Caki2 (cell line): Measurements from ENCODE around the gene CDC42EP3. TPM values are rescaled to one million over a fixed set of nuclear protein-coding genes. Genes with fewer than 3 reads are reported as not detected.

ENCODE experiments used
- DNase-seq: peaks from one replicate; pipeline ENCODE4 v3.0.0-alpha.2; 2015; ENCODE audit warnings: low read depth
- in situ Hi-C: cut with HindIII; loops from 2 replicates; pipeline ENCODE4 v1.10.0; 2016; ENCODE audit warnings: low sequenced_read_pairs, low pct_unique_long_range_greater_than_20kb, mixed read lengths
- total RNA-seq: library from RNA; depleted of rRNA; stranded (reverse); fragments of >200 nt; shearing (Covaris generic); gene quantifications from 2 replicates; pipeline ENCODE4 v1.2.3, GENCODE V29; 2014; ENCODE audit warnings: low replicate concordance

CDC42EP3 gene
- total RNA-seq, 1 experiment from 2014 or later, result 41.0 TPM

GRCh38 chr2:37686792-37687526, 15.5 kb upstream of the CDC42EP3 start:
- DNase-seq, result no peak
- in situ Hi-C loops, result no loop called here

- in situ Hi-C loops, result no loop called here
- DNase-seq, result no peak
Observed at GRCh38 chr2:37684809-37685208, 13.4 kb upstream of the CDC42EP3 start.

GRCh38 chr2:37683921-37684780, 12.7 kb upstream of the CDC42EP3 start:
- in situ Hi-C loops, result no loop called here
- DNase-seq, result no peak

GRCh38 chr2:37683241-37683640, 11.8 kb upstream of the CDC42EP3 start:
- no peak for DNase-seq
- in situ Hi-C loops, result no loop called here

- in situ Hi-C loops, result no loop called here
- DNase-seq, result no peak
Observed at GRCh38 chr2:37682473-37682872, 11.0 kb upstream of the CDC42EP3 start.

GRCh38 chr2:37681587-37681986, 10.1 kb upstream of the CDC42EP3 start:
- in situ Hi-C loops, result no loop called here
- no peak for DNase-seq

GRCh38 chr2:37679072-37679695, 7.7 kb upstream of the CDC42EP3 start:
- no peak for DNase-seq
- in situ Hi-C loops, result no loop called here

GRCh38 chr2:37676274-37676673, 4.8 kb upstream of the CDC42EP3 start:
- DNase-seq, result peak; percentile 54
- in situ Hi-C loops, result no loop called here

- in situ Hi-C loops, result no loop called here
- no peak for DNase-seq
Observed at GRCh38 chr2:37674946-37675345, 3.5 kb upstream of the CDC42EP3 start.

- in situ Hi-C loops, result no loop called here
Observed at GRCh38 chr2:37672870-37673184, 1.4 kb upstream of the CDC42EP3 start.

GRCh38 chr2:37672104-37672869, 845 bp upstream of the CDC42EP3 start:
- peak; percentile 95 for DNase-seq
- in situ Hi-C loops, result no loop called here

More at GRCh38 chr2:37672870-37673184, 1.4 kb upstream of the CDC42EP3 start:
- DNase-seq, result no peak

GRCh38 chr2:37671816-37672103, 318 bp upstream of the CDC42EP3 start:
- DNase-seq, result no peak
- in situ Hi-C loops, result no loop called here

GRCh38 chr2:37670378-37671008, 949 bp downstream of the CDC42EP3 start:
- in situ Hi-C loops, result no loop called here
- no peak for DNase-seq

GRCh38 chr2:37669446-37669845, 2.0 kb downstream of the CDC42EP3 start:
- no peak for DNase-seq
- in situ Hi-C loops, result no loop called here

GRCh38 chr2:37667704-37668103, 3.7 kb downstream of the CDC42EP3 start:
- in situ Hi-C loops, result no loop called here
- no peak for DNase-seq

GRCh38 chr2:37666772-37667171, 4.7 kb downstream of the CDC42EP3 start:
- no peak for DNase-seq
- in situ Hi-C loops, result no loop called here

- no peak for DNase-seq
- in situ Hi-C loops, result no loop called here
Observed at GRCh38 chr2:37665604-37666362, 5.7 kb downstream of the CDC42EP3 start.

GRCh38 chr2:37665043-37665442, 6.4 kb downstream of the CDC42EP3 start:
- DNase-seq, result no peak
- in situ Hi-C loops, result no loop called here
